ENCODE data around the gene THAP11.
A peak's percentile ranks its signal among the peaks of the same experiment; 100 is the strongest.

The THAP11 gene

DNA sequence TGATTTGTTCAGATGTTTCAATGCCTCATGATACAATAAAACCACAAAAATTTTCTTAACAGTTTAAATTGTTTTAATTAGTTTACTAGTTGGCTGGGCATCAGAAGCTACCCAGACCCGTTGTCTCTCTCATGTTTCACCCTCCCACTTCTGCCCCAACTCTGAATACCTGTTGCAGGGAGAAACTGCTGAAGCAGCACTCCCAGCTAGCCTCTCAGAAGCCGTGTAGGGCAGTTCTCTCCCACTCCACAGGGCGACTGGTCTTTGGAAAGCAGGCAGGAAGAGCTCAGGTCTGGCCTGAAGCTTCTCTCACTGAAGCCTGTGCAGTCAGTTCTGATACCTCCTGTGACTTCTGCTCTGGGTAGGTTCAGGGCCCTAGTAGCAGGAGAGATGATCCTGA is 29.1 kb downstream of the THAP11 start:
- TF ChIP-seq, protein P1, sequence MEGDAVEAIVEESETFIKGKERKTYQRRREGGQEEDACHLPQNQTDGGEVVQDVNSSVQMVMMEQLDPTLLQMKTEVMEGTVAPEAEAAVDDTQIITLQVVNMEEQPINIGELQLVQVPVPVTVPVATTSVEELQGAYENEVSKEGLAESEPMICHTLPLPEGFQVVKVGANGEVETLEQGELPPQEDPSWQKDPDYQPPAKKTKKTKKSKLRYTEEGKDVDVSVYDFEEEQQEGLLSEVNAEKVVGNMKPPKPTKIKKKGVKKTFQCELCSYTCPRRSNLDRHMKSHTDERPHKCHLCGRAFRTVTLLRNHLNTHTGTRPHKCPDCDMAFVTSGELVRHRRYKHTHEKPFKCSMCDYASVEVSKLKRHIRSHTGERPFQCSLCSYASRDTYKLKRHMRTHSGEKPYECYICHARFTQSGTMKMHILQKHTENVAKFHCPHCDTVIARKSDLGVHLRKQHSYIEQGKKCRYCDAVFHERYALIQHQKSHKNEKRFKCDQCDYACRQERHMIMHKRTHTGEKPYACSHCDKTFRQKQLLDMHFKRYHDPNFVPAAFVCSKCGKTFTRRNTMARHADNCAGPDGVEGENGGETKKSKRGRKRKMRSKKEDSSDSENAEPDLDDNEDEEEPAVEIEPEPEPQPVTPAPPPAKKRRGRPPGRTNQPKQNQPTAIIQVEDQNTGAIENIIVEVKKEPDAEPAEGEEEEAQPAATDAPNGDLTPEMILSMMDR (IDR thresholded peaks at IDR 0.05; ENCODE audit: insufficient read depth, low read length) = no peak
- TF ChIP-seq GABPA (IDR thresholded peaks at IDR 0.05; ENCODE audit: low read depth) (no peak), SPI1 (IDR thresholded peaks at IDR 0.05; ENCODE audit: borderline replicate concordance, low read depth) (no peak), POLR2AphosphoS5 (IDR thresholded peaks at IDR 0.05; ENCODE audit: low read depth) (no peak)
- TF ChIP-seq, protein P2, sequence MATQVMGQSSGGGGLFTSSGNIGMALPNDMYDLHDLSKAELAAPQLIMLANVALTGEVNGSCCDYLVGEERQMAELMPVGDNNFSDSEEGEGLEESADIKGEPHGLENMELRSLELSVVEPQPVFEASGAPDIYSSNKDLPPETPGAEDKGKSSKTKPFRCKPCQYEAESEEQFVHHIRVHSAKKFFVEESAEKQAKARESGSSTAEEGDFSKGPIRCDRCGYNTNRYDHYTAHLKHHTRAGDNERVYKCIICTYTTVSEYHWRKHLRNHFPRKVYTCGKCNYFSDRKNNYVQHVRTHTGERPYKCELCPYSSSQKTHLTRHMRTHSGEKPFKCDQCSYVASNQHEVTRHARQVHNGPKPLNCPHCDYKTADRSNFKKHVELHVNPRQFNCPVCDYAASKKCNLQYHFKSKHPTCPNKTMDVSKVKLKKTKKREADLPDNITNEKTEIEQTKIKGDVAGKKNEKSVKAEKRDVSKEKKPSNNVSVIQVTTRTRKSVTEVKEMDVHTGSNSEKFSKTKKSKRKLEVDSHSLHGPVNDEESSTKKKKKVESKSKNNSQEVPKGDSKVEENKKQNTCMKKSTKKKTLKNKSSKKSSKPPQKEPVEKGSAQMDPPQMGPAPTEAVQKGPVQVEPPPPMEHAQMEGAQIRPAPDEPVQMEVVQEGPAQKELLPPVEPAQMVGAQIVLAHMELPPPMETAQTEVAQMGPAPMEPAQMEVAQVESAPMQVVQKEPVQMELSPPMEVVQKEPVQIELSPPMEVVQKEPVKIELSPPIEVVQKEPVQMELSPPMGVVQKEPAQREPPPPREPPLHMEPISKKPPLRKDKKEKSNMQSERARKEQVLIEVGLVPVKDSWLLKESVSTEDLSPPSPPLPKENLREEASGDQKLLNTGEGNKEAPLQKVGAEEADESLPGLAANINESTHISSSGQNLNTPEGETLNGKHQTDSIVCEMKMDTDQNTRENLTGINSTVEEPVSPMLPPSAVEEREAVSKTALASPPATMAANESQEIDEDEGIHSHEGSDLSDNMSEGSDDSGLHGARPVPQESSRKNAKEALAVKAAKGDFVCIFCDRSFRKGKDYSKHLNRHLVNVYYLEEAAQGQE (IDR thresholded peaks at IDR 0.05; ENCODE audit: insufficient replicate concordance, low read depth) = no peak
- Histone ChIP-seq H3K4me3 (replicated peaks; ENCODE audit: insufficient read depth, low read length) (no peak overlapping the region), H3K27ac (replicated peaks) (peak overlapping the region; percentile 79; the same call in 1 of the 2 replicates), H3K27me3 (ENCODE audit: insufficient read depth, poor library complexity, severe bottlenecking) (no peaks in the 10 kb centered on the region)
- no peak for DNase-seq (ENCODE audit: low read depth in 1 of 2, low spot score in 1 of 2)

DNA sequence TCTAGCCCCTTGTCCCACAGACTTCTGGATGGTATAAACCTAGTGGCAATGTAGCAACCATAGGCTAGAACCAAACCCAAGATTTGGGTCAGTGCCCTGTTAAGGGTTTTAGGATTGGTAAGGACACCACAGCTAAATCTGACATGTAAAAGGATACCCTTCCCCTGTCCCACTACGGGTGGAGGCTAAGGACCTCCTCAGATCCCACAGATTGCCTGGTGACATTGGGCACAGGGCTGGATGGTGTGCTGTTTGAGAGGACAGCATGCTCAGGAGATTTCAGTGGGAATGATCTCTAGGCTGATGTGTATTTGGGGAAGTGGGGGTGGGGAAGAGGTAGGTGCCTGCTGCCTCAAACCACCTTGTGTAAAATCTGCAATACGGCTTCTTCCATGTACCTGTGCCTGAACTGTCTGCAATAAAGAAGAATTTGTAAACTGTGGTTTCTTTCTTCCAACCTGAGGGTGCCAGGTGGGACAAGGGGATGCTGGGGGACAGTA is 30.1 kb downstream of the THAP11 start:
- DNase-seq (ENCODE audit: low read depth in 1 of 2, low spot score in 1 of 2) = peak in 1 of 2 experiments; percentile 50
- H3K27ac ChIP-seq (replicated peaks) = peak overlapping the region; percentile 79
- H3K4me3 ChIP-seq (replicated peaks; ENCODE audit: insufficient read depth, low read length) = peak overlapping the region; percentile 92
- peak; percentile 12; the same call in 1 of the 2 replicates for TF ChIP-seq POLR2AphosphoS5 (IDR thresholded peaks at IDR 0.05; ENCODE audit: low read depth)
- TF ChIP-seq, protein P2 (IDR thresholded peaks at IDR 0.05; ENCODE audit: insufficient replicate concordance, low read depth) = no peak
- peak; percentile 85 for TF ChIP-seq SPI1 (IDR thresholded peaks at IDR 0.05; ENCODE audit: borderline replicate concordance, low read depth)
- H3K27me3 ChIP-seq (ENCODE audit: insufficient read depth, poor library complexity, severe bottlenecking) = no peaks in the 10 kb centered on the region

DNA sequence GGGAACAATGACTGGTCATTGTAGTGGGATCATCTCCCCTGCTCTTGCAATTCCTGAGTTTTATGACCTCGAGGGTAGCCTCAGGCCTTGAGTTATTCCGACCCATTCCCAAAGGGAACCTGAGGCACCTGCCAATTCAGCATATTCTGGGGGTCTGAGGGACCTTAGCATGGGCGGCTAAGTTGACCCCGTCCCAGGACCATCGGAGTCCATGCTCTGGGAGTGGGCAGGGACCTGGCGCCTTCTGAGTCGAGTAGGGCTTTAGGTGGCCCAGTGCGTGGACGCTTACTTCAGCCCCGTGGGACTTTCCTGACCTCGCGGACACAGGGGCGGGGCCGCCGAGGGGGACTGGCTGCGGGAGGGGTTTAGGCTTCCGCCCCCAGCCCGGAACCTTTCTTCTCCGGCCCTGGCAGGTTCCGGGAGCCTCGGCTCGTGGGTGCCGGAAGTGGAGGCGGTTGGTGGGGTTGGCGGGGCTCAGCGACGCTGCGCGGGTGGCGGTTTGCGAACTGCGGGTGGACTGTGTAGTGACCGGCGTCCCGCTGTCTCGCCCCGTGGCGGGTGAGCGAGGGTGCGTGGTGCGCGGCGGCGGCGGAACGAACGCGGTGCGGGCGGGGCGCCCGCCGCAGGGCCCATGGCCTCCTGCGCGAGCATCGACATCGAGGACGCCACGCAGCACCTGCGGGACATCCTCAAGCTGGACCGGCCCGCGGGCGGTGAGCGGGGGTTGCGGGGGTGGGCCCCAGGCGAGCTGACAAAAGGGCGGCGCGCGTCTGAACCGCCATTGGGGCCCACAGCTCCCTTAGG is 30.7 kb downstream of the THAP11 start, which contains the start of gene EDC4:
EDC4 (plus strand) TSS at position 422 of the 804 bp plus-strand sequence; CDS start at position 632, 210 bp downstream.
- TF ChIP-seq GABPA (IDR thresholded peaks at IDR 0.05; ENCODE audit: low read depth) = peak; percentile 97
- TF ChIP-seq, protein P1 (IDR thresholded peaks at IDR 0.05; ENCODE audit: insufficient read depth, low read length) = no peak
- TF ChIP-seq SPI1 (IDR thresholded peaks at IDR 0.05; ENCODE audit: borderline replicate concordance, low read depth) = no peak
- TF ChIP-seq, protein P2 (IDR thresholded peaks at IDR 0.05; ENCODE audit: insufficient replicate concordance, low read depth) = peak; percentile 4
- peak; percentile 77 for TF ChIP-seq POLR2AphosphoS5 (IDR thresholded peaks at IDR 0.05; ENCODE audit: low read depth)
- Histone ChIP-seq H3K27ac (replicated peaks) (peak within 1 kb of the TSS; percentile 79), H3K27me3 (ENCODE audit: insufficient read depth, poor library complexity, severe bottlenecking) (no peaks in the 10 kb centered on the region), H3K4me3 (replicated peaks; ENCODE audit: insufficient read depth, low read length) (peak within 1 kb of the TSS; percentile 92)
- DNase-seq (ENCODE audit: low read depth in 1 of 2, low spot score in 1 of 2) = peak; percentile 79 to 80

All from HL-60 (cell line).